Naive thymus-derived CD4-positive, alpha-beta T cell (primary cell): Measurements from ENCODE around the gene ZRANB2. TPM values are rescaled to one million over a fixed set of nuclear protein-coding genes. Genes with fewer than 3 reads are reported as not detected.

Experiments
- ATAC-seq: fragments of 150-1000 bp; cut with Tn5 transposase; 2 replicates; pipeline ENCODE4 v1.10.0; 2021; ENCODE audit warnings: mild to moderate bottlenecking, moderate library complexity
- CTCF ChIA-PET: fragments of 350-600 bp; sonication (Branson Sonifier 250); formaldehyde crosslinking; loops from one replicate; lab custom pipeline; 2021; ENCODE audit warnings: antibody characterized with exemption; lab: Charles Lee
- POLR2A ChIA-PET: fragments of 350-600 bp; sonication (Branson Sonifier 250); formaldehyde crosslinking; loops from one replicate; lab custom pipeline; 2021; ENCODE audit warnings: antibody characterized with exemption, inconsistent platforms; lab: Charles Lee
- DNase-seq, 9 donors: peaks; one replicate each; pipeline versions ENCODE4 v3.0.0 to v3.0.0-alpha.2; 2020 to 2022; ENCODE audit warnings: mixed read lengths in 1 of 9
- H3K27ac ChIP-seq: one replicate; pipeline ENCODE4 v1.7.0; 2013; ENCODE audit warnings: mild to moderate bottlenecking, low read depth, low read length, moderate library complexity
- H3K27me3 ChIP-seq, 2 donors: one replicate each; pipeline ENCODE4 v1.7.0; 2013; ENCODE audit warnings: low read length in 2 of 2, mild to moderate bottlenecking in 2 of 2, moderate library complexity in 2 of 2; ENCODE audit not compliant: control insufficient read depth in 2 of 2, insufficient read depth in 2 of 2
- H3K36me3 ChIP-seq, 3 experiments: 1 replicate in 2 of 3; 2 replicates in 1 of 3; pipeline ENCODE4 v1.7.0; 2013; ENCODE audit warnings: low read length in 3 of 3, mild to moderate bottlenecking in 3 of 3, moderate library complexity in 1 of 3; ENCODE audit not compliant: insufficient read depth in 3 of 3, control insufficient read depth in 2 of 3
- H3K4me1 ChIP-seq, 2 donors: one replicate each; pipeline ENCODE4 v1.7.0; 2013; ENCODE audit warnings: low read length in 2 of 2, mild to moderate bottlenecking in 2 of 2, moderate library complexity in 1 of 2; ENCODE audit not compliant: control insufficient read depth in 2 of 2, insufficient read depth in 2 of 2
- H3K4me3 ChIP-seq: 2 replicates; pipeline ENCODE4 v1.7.0; 2013; ENCODE audit warnings: mild to moderate bottlenecking, low read length
- H3K9me3 ChIP-seq, 3 experiments: 1 replicate in 2 of 3; 2 replicates in 1 of 3; pipeline ENCODE4 v1.7.0; 2013; ENCODE audit warnings: low read length in 3 of 3; ENCODE audit not compliant: control insufficient read depth in 2 of 3
- H3K27ac Mint-ChIP-seq, 9 donors: one replicate each; pipeline ENCODE4 v1.8.0; 2020 to 2022; ENCODE audit warnings: mixed read lengths in 9 of 9, mild to moderate bottlenecking in 8 of 9, moderate library complexity in 5 of 9, inconsistent platforms in 2 of 9
- H3K27me3 Mint-ChIP-seq, 5 donors: one replicate each; pipeline ENCODE4 v1.8.0; 2021 to 2022; ENCODE audit warnings: mixed read lengths in 5 of 5, mild to moderate bottlenecking in 1 of 5
- H3K36me3 Mint-ChIP-seq, 5 donors: one replicate each; pipeline ENCODE4 v1.8.0; 2020 to 2022; ENCODE audit warnings: mixed read lengths in 5 of 5, mild to moderate bottlenecking in 3 of 5, inconsistent platforms in 1 of 5
- H3K4me1 Mint-ChIP-seq, 7 donors: one replicate each; pipeline ENCODE4 v1.8.0; 2020 to 2022; ENCODE audit warnings: mixed read lengths in 7 of 7, mild to moderate bottlenecking in 3 of 7, inconsistent platforms in 1 of 7
- H3K4me3 Mint-ChIP-seq, 10 donors: one replicate each; pipeline ENCODE4 v1.8.0; 2020 to 2022; ENCODE audit warnings: mild to moderate bottlenecking in 10 of 10, mixed read lengths in 10 of 10, moderate library complexity in 6 of 10, inconsistent platforms in 2 of 10
- H3K9me3 Mint-ChIP-seq, 11 donors: one replicate each; pipeline ENCODE4 v1.8.0; 2020 to 2022; ENCODE audit warnings: mixed read lengths in 11 of 11, mild to moderate bottlenecking in 4 of 11, inconsistent platforms in 1 of 11, moderate library complexity in 1 of 11
- intact Hi-C, 2 donors: fragments of 100-400 bp; cut with micrococcal nuclease; formaldehyde crosslinking; loops; one replicate each; pipeline ENCODE4 v1.15.1; 2023
- polyA plus RNA-seq, 2 donors: library from polyadenylated mRNA; unstranded; fragments of 300-500 nt; fragmentation: Illumina TruSeq; gene quantifications; one replicate each; pipeline ENCODE4 v1.2.3, GENCODE V29; 2021
- total RNA-seq, 6 experiments: library from RNA in 5 of 6; stranded (reverse) in 5 of 6; gene quantifications; 1 replicate in 5 of 6; 2 replicates in 1 of 6; pipeline ENCODE4 v1.2.3 and lab custom pipeline; 2021 to 2026

ZRANB2 gene
- total and polyA plus RNA-seq, 7 experiments from 2014 or later, result 31.1 to 167 (median 93.3) TPM

DNA sequence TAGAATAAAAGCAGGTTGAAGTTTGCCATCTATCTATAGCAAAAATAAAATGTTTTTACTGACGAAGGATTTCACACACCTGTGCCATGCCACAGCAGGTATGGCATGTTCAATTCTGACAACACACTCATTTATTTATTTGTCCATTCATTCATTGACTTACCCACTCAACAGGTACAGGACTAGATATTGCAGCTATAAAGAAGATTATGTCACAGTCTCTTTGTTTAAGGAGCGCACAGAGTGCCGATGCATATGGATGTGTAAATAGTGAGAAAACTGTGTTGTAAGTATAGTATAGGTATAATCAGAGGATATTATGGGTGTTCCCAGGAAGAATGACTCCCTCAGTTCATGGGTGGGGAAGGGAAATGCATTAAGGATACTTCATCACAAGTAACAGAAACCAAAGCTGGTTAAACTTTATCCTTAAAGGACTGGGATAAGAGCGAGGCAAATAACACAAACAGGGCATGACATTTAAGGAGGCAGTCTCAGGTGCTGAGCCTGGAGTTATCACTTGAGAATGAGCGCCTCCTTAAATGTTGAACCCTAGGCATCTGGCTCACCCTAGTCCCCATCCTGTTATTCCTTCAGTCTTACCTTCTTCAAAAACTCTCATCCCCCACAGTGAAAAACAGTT, 7.9 kb upstream of the ZRANB2 start:
- no peak overlapping the region for H3K27ac Mint-ChIP-seq
- H3K27me3 Mint-ChIP-seq, result peaks cover 17 to 34% (median 21%) of the 10 kb centered on the region in 5 donors
- no peaks in the 10 kb centered on the region for H3K9me3 ChIP-seq
- no peak overlapping the region for H3K27ac ChIP-seq
- H3K4me3 ChIP-seq, result no peak overlapping the region
- no peaks in the 10 kb centered on the region for H3K36me3 Mint-ChIP-seq
- DNase-seq (no peak), ATAC-seq (no peak)
- peaks cover 0 to 6% of the 10 kb centered on the region in 2 donors for H3K27me3 ChIP-seq
- ChIA-PET CTCF (no interaction called here), POLR2A (no interaction called here)
- H3K36me3 ChIP-seq, result no peaks in the 10 kb centered on the region
- H3K9me3 Mint-ChIP-seq, result no peaks in the 10 kb centered on the region
- no peak overlapping the region for H3K4me3 Mint-ChIP-seq
- no peaks in the 10 kb centered on the region for H3K4me1 ChIP-seq
- no peaks in the 10 kb centered on the region for H3K4me1 Mint-ChIP-seq
- intact Hi-C loops, result no loop called here

DNA sequence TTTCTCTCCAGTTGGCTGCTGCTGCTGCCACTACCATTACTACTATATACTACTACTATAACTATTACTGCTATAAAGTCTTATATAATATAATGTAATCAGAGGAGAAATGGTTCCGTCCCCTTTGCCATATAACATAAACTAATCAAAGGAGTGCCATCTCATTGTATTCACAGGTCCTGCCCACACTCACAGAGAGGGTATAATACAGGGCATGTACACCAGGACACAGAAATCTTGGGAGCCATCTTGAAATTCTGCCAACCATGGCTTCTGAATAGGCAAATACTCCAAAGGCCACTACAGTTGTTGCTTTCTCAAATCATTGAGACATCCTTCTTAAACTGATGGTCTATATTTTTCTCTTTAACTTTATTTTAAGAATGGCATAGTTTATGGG, 6.9 kb upstream of the ZRANB2 start:
- peaks cover 0 to 6% of the 10 kb centered on the region in 2 donors for H3K27me3 ChIP-seq
- ATAC-seq (no peak), DNase-seq (no peak)
- H3K27ac ChIP-seq, result no peak overlapping the region
- H3K27me3 Mint-ChIP-seq, result peaks cover 23 to 38% (median 32%) of the 10 kb centered on the region in 5 donors
- H3K9me3 Mint-ChIP-seq, result no peaks in the 10 kb centered on the region
- ChIA-PET POLR2A (no interaction called here), CTCF (no interaction called here)
- no peak overlapping the region for H3K4me3 Mint-ChIP-seq
- H3K4me3 ChIP-seq, result no peak overlapping the region
- H3K27ac Mint-ChIP-seq, result no peak overlapping the region
- no peaks in the 10 kb centered on the region for H3K9me3 ChIP-seq
- H3K36me3 Mint-ChIP-seq, result peaks cover 0 to 4% (median 0%) of the 10 kb centered on the region in 5 donors
- no peaks in the 10 kb centered on the region for H3K4me1 ChIP-seq
- no peaks in the 10 kb centered on the region for H3K4me1 Mint-ChIP-seq
- intact Hi-C loops, result no loop called here
- no peaks in the 10 kb centered on the region for H3K36me3 ChIP-seq

DNA sequence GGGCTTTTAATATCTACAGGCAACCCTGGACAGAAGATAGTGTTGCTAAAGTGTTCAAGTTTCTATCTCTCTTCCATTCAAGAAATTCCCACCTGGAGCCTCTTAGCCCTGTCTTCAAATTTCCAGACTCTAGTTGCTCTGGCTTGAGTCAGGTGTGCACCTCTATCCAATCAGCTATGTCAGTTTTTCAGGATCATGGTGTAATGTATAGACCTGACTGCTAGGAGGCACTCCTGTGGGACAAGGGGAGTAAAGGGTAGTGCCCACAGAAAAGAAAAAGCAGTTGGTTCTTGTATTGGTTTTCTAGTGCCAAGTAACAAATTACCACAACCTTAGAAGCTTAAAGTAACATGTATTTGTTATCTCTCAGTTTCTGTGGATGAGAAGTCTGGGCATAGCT, 6.2 kb upstream of the ZRANB2 start:
- Mint-ChIP-seq H3K36me3 (peaks cover 0 to 4% (median 0%) of the 10 kb centered on the region in 5 donors), H3K4me1 (peaks cover 0 to 3% (median 1%) of the 10 kb centered on the region in 7 donors), H3K27me3 (peaks cover 23 to 38% (median 34%) of the 10 kb centered on the region in 5 donors), H3K4me3 (no peak overlapping the region), H3K27ac (no peak overlapping the region), H3K9me3 (peaks cover 0 to 3% (median 0%) of the 10 kb centered on the region in 11 donors)
- H3K9me3 ChIP-seq, result no peaks in the 10 kb centered on the region
- H3K27me3 ChIP-seq, result peaks cover 0 to 6% of the 10 kb centered on the region in 2 donors
- no peaks in the 10 kb centered on the region for H3K36me3 ChIP-seq
- no peak overlapping the region for H3K4me3 ChIP-seq
- ChIA-PET POLR2A (no interaction called here), CTCF (no interaction called here)
- intact Hi-C loops, result no loop called here
- no peak overlapping the region for H3K27ac ChIP-seq
- H3K4me1 ChIP-seq, result no peaks in the 10 kb centered on the region
- DNase-seq (no peak), ATAC-seq (no peak)

DNA sequence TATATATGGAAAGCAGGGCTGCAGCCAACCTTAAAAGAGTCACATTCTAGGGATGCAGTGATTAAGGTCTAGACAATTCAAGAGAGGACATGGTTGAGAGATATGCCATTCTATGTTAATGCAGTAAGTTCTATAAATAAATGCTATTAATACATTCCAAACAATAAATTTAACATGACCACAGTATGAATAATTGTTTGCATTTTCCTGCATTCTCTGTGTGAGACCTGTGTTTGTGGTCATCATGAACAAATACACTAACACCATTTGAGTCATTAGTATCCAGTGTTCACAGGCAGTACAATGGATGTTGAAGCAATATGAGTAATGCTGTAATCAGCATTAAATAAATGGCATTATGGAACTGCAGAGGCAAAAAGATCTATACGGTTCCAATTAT, 5.5 kb upstream of the ZRANB2 start:
- H3K36me3 Mint-ChIP-seq, result peaks cover 0 to 5% (median 0%) of the 10 kb centered on the region in 5 donors
- no peaks in the 10 kb centered on the region for H3K9me3 ChIP-seq
- CTCF ChIA-PET, result no interaction called here
- H3K36me3 ChIP-seq, result no peaks in the 10 kb centered on the region
- peaks cover 0 to 8% (median 0%) of the 10 kb centered on the region in 11 donors for H3K9me3 Mint-ChIP-seq
- peaks cover 0 to 6% of the 10 kb centered on the region in 2 donors for H3K27me3 ChIP-seq
- POLR2A ChIA-PET, result no interaction called here
- H3K27ac ChIP-seq, result no peak overlapping the region
- intact Hi-C loops, result no loop called here
- ATAC-seq (no peak), DNase-seq (no peak)
- no peak overlapping the region for H3K4me3 ChIP-seq
- H3K27ac Mint-ChIP-seq, result no peak overlapping the region
- H3K4me1 ChIP-seq, result peaks cover 0 to 5% of the 10 kb centered on the region in 2 donors
- H3K4me3 Mint-ChIP-seq, result no peak overlapping the region
- H3K4me1 Mint-ChIP-seq, result peaks cover 0 to 10% (median 8%) of the 10 kb centered on the region in 7 donors
- peaks cover 23 to 38% (median 34%) of the 10 kb centered on the region in 5 donors for H3K27me3 Mint-ChIP-seq

DNA sequence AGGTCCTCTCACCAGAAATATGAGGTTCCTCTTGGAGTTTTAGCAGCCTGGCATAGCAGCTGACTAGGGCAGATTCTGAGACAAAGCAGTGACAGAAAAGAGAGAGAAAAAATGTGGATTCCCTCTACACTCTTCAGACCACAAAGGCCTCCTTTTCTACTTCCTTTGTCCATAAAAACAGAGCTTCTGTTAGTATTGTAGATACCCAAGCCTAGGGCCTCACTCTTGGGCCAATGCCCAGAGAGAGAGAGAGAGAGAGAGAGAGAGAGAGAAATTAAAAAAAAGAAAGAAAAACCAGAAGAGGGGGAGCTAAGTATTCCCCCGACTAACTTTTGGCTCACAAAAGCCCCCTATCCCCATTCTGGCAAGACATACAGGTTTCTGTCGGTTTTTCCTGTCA, 2.4 kb upstream of the ZRANB2 start:
- peaks cover 0 to 4% (median 1%) of the 10 kb centered on the region in 3 experiments for H3K36me3 ChIP-seq
- CTCF ChIA-PET, result no interaction called here
- H3K27me3 ChIP-seq, result no peaks in the 10 kb centered on the region
- Mint-ChIP-seq H3K4me3 (no peak overlapping the region), H3K27me3 (peaks cover 18 to 31% (median 27%) of the 10 kb centered on the region in 5 donors), H3K36me3 (peaks cover 0 to 8% (median 4%) of the 10 kb centered on the region in 5 donors), H3K27ac (no peak overlapping the region), H3K9me3 (peaks cover 0 to 8% (median 0%) of the 10 kb centered on the region in 11 donors), H3K4me1 (peaks cover 7 to 38% (median 31%) of the 10 kb centered on the region in 7 donors)
- H3K9me3 ChIP-seq, result no peaks in the 10 kb centered on the region
- H3K4me3 ChIP-seq, result no peak overlapping the region
- DNase-seq, result no peak
- no peak overlapping the region for H3K27ac ChIP-seq
- intact Hi-C loops, result no loop called here
- no peak for ATAC-seq
- POLR2A ChIA-PET, result interaction anchor here (0.6 kb wide), 1 partner anchor 10 kb away, joined by 3 read pairs; no protein-coding TSS in a partner anchor
- peaks cover 15 to 19% of the 10 kb centered on the region in 2 donors for H3K4me1 ChIP-seq

DNA sequence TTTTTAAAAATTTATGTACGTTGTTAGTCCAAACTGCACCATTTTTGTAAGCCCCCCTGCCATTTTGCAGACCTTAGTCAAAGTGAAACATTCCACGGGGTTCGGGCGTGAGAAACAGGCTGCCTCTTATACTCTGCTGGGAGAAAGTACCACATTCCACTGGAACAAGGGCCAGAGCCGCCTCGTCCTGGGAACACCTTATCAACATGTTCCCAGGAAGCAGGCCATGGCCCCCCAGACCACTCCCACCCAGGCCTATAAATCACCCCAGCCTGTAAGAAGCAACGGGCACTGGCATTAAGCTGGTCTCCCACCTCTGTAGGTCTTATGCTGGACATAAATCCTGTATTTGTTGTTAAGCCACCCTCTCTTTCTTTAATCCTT, 854 bp upstream of the ZRANB2 start:
- Mint-ChIP-seq H3K9me3 (peaks cover 0 to 8% (median 0%) of the 10 kb centered on the region in 11 donors), H3K27ac (peak overlapping the region in 8 of 9 donors; percentile 79 to 100 (median 100)), H3K4me3 (peak overlapping the region; percentile 78 to 100 (median 94)), H3K27me3 (peaks cover 14 to 31% (median 19%) of the 10 kb centered on the region in 5 donors), H3K36me3 (peaks cover 0 to 12% (median 4%) of the 10 kb centered on the region in 5 donors), H3K4me1 (peaks cover 7 to 48% (median 36%) of the 10 kb centered on the region in 7 donors)
- no peaks in the 10 kb centered on the region for H3K9me3 ChIP-seq
- H3K36me3 ChIP-seq, result peaks cover 0 to 17% (median 11%) of the 10 kb centered on the region in 3 experiments
- peaks cover 15 to 19% of the 10 kb centered on the region in 2 donors for H3K4me1 ChIP-seq
- peak overlapping the region; percentile 87 for H3K4me3 ChIP-seq
- intact Hi-C loops, result loop anchor here (1.0 to 2.0 kb wide), 7 partner anchors 13 to 876 kb away; partner anchors contain the start of genes ANKRD13C (in 2 of the 2), CTH (in 2 of the 2), LRRC40 (in 2 of the 2) and SRSF11 (in 2 of the 2)
- peak overlapping the region; percentile 95 for H3K27ac ChIP-seq
- DNase-seq (peak in 1 of 9 donors; percentile 13), ATAC-seq (no peak)
- POLR2A ChIA-PET, result interaction anchor here (1.1 to 2.1 kb wide), 7 partner anchors 13 to 876 kb away, joined by 3 to 23 read pairs (median 9); partner anchors contain the start of genes ANKRD13C, CTH, LRRC40 and SRSF11
- no peaks in the 10 kb centered on the region for H3K27me3 ChIP-seq
- CTCF ChIA-PET, result interaction anchor here (0.6 to 1.3 kb wide), 5 partner anchors 10 to 876 kb away, joined by 3 to 5 read pairs (median 3); partner anchors contain the start of gene LRRC40
